GM18517 (cell line): ENCODE measurements around the gene TOMM34.

Source experiments
- ATAC-seq: cut with Tn5 transposase; IDR thresholded peaks from one replicate; pipeline ENCODE4 v1.9.1; 2021; ENCODE audit warnings: mild to moderate bottlenecking, moderate library complexity; ENCODE audit not compliant: unreplicated experiment

Gene TOMM34

DNA sequence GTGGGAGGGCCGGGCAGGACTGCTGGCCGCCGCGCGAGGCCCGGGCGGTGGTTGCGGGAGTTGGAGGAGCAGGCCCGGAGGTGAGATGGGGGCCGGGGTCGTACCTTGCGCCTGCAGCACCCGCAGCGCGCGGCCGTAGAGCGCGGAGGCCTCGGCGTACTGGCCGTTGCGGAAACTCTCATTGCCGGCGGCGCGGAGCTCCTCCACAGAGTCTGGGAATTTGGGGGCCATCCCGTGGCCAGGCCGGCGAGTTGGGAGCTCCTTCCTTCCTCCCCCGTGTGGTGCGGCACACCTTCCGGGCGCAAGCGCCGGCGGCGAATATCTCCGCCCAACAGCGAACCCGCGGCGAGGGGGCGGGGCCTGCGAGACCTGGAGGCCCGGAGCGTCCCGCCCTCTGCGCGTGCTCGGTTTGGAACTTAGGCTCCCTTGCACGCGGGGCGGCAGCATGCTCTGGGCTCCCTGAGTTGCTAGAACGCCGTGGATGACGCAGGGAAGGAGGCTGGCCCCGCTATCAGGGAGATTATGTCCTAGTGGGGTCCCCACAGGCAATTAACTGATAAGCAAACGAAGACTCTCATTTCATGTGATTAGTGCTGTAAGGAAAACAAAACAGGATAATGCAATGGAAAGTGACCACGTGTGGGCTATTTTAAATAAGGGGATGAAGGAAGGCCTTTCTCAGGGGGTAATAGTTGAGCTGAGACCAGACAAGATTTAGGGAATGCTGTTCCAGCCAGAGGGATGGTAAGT lies at the start of gene TOMM34:
TOMM34 (minus strand) TSS at position 295 of the 750 bp plus-strand sequence; CDS start at position 231, 64 bp downstream.
- peak; percentile 75 for ATAC-seq

DNA sequence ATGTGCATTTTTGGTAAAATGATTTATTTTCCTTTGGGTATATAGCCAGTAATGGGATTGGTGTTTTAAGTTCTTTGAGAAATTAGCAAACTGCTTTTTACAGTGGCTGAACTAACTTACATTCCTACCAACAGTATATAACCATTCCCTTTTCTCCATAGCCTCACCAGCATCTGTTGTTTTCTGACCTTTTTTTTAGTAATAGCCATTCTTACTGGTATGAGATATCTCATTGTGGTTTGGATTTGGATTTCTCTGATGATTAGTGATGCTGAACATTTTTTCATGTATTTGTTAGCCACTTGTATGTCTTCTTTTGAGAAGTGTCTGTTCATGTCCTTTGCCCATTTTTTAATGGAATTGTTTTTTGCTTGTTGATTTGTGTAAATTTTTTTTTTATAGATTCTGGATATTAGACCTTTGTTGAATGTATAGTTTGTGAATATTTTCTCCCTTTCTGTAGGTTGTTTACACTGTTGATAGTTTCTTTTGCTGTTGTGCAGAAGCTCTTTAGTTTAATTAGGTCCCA lies 48.4 kb upstream of the TOMM34 start:
- ATAC-seq = no peak

- no peak for ATAC-seq
Observed at GRCh38 chr20:44997668-44998067, 37.5 kb upstream of the TOMM34 start.

- ATAC-seq = no peak
Observed at GRCh38 chr20:44997171-44997570, 37.0 kb upstream of the TOMM34 start.

GRCh38 chr20:44993343-44993742 lies 33.1 kb upstream of the TOMM34 start:
- no peak for ATAC-seq

- no peak for ATAC-seq
Observed at GRCh38 chr20:44990957-44991356, 30.8 kb upstream of the TOMM34 start.

DNA sequence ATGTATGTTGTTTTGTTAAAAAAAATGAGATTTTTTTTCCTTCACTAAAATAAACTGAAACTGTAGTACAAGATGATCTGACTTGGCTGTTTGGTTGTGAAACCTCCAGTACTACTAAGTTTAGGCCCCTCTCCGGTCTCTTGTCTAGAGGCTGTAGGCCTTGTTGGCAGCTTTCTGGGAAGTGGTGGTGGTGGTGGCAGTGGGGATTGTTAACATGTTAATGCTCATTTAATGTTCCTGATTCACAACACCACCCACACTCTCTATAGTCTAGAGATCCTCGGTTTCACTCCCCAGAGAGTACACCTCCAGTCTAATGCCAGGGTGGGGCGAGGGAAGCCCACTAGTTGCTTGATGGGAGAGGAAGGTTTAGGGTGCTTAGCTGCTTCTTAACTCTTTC lies 30.2 kb upstream of the TOMM34 start:
- ATAC-seq = no peak

- no peak for ATAC-seq
Observed at GRCh38 chr20:44988631-44989171, 28.5 kb upstream of the TOMM34 start.

- ATAC-seq = no peak
Observed at GRCh38 chr20:44983093-44983674, 23.0 kb upstream of the TOMM34 start.

DNA sequence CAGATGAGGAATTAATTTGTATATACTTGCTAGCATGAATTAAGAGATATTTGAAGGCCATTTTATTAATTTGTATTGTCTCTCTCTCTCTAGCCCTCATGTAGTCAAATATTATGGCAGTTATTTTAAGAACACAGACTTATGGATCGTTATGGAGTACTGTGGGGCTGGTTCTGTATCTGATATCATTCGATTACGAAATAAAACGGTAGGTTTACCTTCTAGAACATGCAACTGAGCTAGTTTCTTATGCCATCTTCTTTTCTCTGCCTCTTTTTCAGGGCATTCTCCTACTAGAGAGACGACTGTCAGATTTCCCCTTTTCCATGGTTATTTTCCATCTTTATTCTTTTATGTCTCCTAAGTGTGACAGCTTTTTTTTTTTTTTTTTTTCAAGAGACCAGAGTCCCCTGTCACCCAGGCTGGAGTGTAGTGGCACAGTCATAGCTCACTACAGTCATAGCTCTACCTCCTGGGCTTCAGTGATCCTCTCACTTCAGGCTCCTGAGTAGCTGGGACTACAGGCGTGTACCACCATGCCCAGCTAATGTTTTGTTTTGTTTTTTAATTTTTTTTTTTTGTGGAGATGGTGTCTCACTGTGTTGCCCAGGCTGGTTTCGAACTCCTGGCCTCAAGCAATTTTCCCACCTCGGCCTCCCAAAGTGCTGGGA lies 21.7 kb upstream of the TOMM34 start:
- no peak for ATAC-seq

DNA sequence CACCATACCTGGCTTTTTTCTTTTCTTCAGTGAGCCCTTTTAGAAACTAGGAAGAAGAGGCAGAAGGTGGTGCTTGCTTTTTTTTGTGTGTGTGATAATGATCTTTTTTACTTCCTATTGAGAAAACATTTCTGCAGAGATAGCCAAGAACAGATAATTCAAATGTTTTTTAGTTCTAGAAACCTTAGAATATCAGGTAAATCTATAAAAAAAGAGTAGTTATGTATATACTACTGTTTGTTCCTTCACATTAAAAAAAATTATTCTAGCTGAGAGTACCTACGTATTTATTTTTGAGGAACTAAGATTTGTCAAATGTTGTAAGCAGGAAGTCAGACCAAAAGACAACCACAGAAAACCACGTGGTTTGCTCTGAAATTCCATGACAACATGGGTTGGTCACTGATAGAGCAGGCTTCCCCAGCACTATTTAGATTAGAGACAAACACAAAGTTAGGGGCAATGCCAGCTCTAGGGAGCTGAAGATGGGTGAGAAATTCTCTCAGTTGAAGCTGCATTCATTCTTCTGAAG lies 19.0 kb upstream of the TOMM34 start:
- ATAC-seq = peak; percentile 82

GRCh38 chr20:44976698-44977097 lies 16.5 kb upstream of the TOMM34 start:
- no peak for ATAC-seq

DNA sequence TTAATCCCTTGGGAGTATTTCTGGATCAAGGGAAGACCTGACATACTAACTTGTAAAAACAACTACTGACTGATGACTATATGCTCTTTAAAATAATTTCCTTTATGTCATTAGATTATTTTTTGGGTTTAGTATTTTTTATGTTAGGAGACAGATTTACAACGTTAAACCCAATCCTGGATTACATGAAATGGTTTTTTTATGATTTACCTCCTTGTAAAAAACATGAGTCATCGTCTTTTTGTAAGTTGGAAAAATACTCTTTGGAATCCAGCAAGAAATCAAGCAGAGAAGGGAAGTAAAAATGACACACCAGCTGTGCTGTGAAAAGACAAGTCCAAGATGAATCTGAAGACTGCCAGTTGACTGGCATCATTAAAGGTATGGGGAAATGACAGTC lies 12.9 kb upstream of the TOMM34 start:
- ATAC-seq = no peak

GRCh38 chr20:44970243-44970757 lies 10.1 kb upstream of the TOMM34 start:
- ATAC-seq = no peak

- ATAC-seq = no peak
Observed at GRCh38 chr20:44969300-44969894, 9.2 kb upstream of the TOMM34 start.

DNA sequence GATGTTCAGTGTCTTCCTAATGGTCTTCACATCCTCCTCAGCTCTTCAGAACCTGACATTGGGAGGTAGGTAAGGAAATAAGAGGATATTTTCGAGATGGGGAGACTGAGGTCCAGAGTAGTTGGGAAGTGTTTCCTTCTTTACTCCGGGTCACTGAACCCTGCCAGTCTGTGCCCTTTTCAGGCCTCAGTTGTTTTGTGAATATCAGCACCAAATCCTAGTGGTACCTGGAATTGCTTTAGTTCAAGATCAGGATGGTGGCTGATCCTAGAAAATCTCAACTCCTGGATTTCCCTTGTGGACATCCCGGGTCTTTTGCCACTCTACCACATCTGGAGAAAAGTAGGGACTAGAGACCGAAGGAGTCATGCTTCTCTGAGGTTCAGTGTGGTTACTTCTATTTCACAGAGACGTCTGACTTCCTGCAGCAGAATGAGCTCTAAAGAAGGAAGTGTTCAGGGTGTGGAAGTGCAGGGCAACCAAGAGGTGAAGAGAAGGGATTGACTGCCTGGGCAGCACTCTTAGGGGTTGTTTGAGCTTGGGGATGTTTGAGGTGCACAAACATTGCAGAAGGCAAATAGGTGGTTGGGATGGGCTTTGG lies 7.1 kb upstream of the TOMM34 start:
- no peak for ATAC-seq

GRCh38 chr20:44966030-44966961 lies 6.1 kb upstream of the TOMM34 start, which contains the start of gene STK4:
STK4 (plus strand) TSS chr20:44966512; CDS start chr20:44966569, 57 bp downstream.
- ATAC-seq = peak; percentile 54

GRCh38 chr20:44965651-44966029 lies 5.4 kb upstream of the TOMM34 start:
- no peak for ATAC-seq
